Kidney epithelial cell (primary cell): ENCODE results near the gene CRACDL. TPM values are rescaled to one million over a fixed set of nuclear protein-coding genes. Genes with fewer than 3 reads are reported as not detected.
A peak's percentile ranks its signal among the peaks of the same experiment; 100 is the strongest.

Experiments
- DNase-seq: peaks from one replicate; pipeline ENCODE4 v3.0.0-alpha.2; 2010; ENCODE audit warnings: low read depth
- H3K27me3 ChIP-seq: 2 replicates; pipeline ENCODE4 v1.6.0; 2011; ENCODE audit warnings: low read length; ENCODE audit not compliant: control insufficient read depth, insufficient read depth
- H3K36me3 ChIP-seq: 2 replicates; pipeline ENCODE4 v1.5.1; 2011; ENCODE audit warnings: low read length; ENCODE audit not compliant: control insufficient read depth, insufficient read depth
- H3K4me3 ChIP-seq: 2 replicates; pipeline ENCODE4 v1.5.1; 2011; ENCODE audit warnings: low read depth, mild to moderate bottlenecking, control low read depth, low read length
- CTCF ChIP-seq: IDR thresholded peaks from 2 replicates; pipeline ENCODE4 v1.5.1; 2011; ENCODE audit warnings: mild to moderate bottlenecking, moderate library complexity, low read length, control low read depth, inconsistent platforms; ENCODE audit not compliant: insufficient read depth, poor library complexity, severe bottlenecking
- total RNA-seq: library from RNA; depleted of rRNA; stranded (reverse); fragments of >200 nt; gene quantifications from 2 replicates; pipeline ENCODE4 v1.2.3, GENCODE V29; 2015

Gene CRACDL
- total RNA-seq, 1 donor from 2014 or later: 1.4 TPM

GRCh38 chr2:98936353-98937351 lies 627 bp upstream of the CRACDL start:
- peak overlapping the region; percentile 46 for H3K4me3 ChIP-seq
- DNase-seq: no peak

GRCh38 chr2:98935111-98935770 lies 784 bp downstream of the CRACDL start:
- Histone ChIP-seq H3K36me3 (no peaks in the 10 kb centered on the region), H3K4me3 (peak overlapping the region; percentile 46), H3K27me3 (peaks cover 12% of the 10 kb centered on the region)
- DNase-seq: no peak
- no peak for TF ChIP-seq CTCF

More at GRCh38 chr2:98936353-98937351, 627 bp upstream of the CRACDL start:
- TF ChIP-seq CTCF: peak; percentile 8
- no peaks in the 10 kb centered on the region for H3K36me3 ChIP-seq
- peaks cover 12% of the 10 kb centered on the region for H3K27me3 ChIP-seq

- Histone ChIP-seq H3K27me3 (peaks cover 14% of the 10 kb centered on the region), H3K36me3 (no peaks in the 10 kb centered on the region), H3K4me3 (no peak overlapping the region)
- TF ChIP-seq CTCF: no peak
- no peak for DNase-seq
Observed at GRCh38 chr2:98932778-98933343, 3.2 kb downstream of the CRACDL start.

- TF ChIP-seq CTCF: no peak
- no peak for DNase-seq
- H3K36me3 ChIP-seq: no peaks in the 10 kb centered on the region
- peaks cover 13% of the 10 kb centered on the region for H3K27me3 ChIP-seq
- H3K4me3 ChIP-seq: no peak overlapping the region
Observed at GRCh38 chr2:98932164-98932563, 3.9 kb downstream of the CRACDL start.

GRCh38 chr2:98931596-98931995 lies 4.4 kb downstream of the CRACDL start:
- no peaks in the 10 kb centered on the region for H3K36me3 ChIP-seq
- H3K4me3 ChIP-seq: no peak overlapping the region
- no peak for TF ChIP-seq CTCF
- no peak for DNase-seq
- peaks cover 8% of the 10 kb centered on the region for H3K27me3 ChIP-seq
